Left colon (tissue), 2 donors: ENCODE measurements around the gene CRADD. TPM values are rescaled to one million over a fixed set of nuclear protein-coding genes. Genes with fewer than 3 reads are reported as not detected.
"Not testable (repeated sequence)": the region's sequence is repeated elsewhere in the genome, so short reads cannot be mapped to it uniquely, and the experiment has no call there.

ENCODE experiments used
- ATAC-seq: fragments of 200-7000 bp; cut with Tn5 transposase; one replicate; pipeline ENCODE4 v1.9.1; 2020; ENCODE audit warnings: mild to moderate bottlenecking, moderate library complexity
- DNase-seq, 2 donors: peaks; one replicate each; pipeline ENCODE4 v3.0.0-alpha.2; 2020
- intact Hi-C, 2 donors: fragments of 100-400 bp; cut with DNase I in 1 of 2; cut with micrococcal nuclease in 1 of 2; formaldehyde crosslinking; loops; one replicate each; pipeline versions ENCODE4 v1.11.2 to v1.14.0; 2022; cut with DNase I, micrococcal nuclease
- total RNA-seq, 2 donors: library from RNA; stranded (reverse); fragmentation: NEBNext Ultra II Directional; extraction: Animal tissue kit (Norgen Biotek cat#: 25700); gene quantifications; one replicate each; pipeline ENCODE4 v1.2.1, GENCODE V29; 2021
- donor health status: DM: no; HTN: no; CAD: no.
- donor health status: DM: yes; HTN: yes; CAD: no.

Gene CRADD
- total RNA-seq, 2 donors from 2014 or later: 22.1 to 27.6 TPM

GRCh38 chr12:93868771-93869170 is 191.6 kb downstream of the CRADD start:
- intact Hi-C loops: no loop called here
- no peak for ATAC-seq

GRCh38 chr12:93870020-93870795 is 193.0 kb downstream of the CRADD start:
- intact Hi-C loops: no loop called here
- ATAC-seq: no peak
- no peak for DNase-seq

More at GRCh38 chr12:93868771-93869170, 191.6 kb downstream of the CRADD start:
- DNase-seq: no peak

- ATAC-seq, intact Hi-C loops: not testable (repeated sequence)
Observed at GRCh38 chr12:93871566-93871965, 194.4 kb downstream of the CRADD start.

DNA sequence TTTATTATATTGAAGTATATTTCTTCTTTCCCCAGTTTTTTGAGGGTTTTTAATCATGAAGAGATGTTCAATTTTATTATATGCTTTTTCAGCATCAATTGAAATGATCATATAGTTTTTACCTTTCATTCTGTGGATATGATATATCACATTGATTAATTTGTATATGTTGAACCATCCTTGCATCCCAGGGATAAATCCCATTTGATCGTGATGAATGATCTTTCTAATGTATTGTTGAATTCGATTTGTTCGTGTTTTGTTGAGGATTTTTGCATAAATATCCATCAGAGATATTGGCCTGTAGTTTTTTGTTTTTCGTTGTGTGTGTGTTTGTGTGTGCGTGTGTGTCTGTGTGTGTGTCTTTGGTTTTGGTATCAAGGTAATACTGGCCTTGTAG is 196.4 kb downstream of the CRADD start:
- ATAC-seq: no peak
- DNase-seq: no peak
- intact Hi-C loops: no loop called here

More at GRCh38 chr12:93871566-93871965, 194.4 kb downstream of the CRADD start:
- not testable (repeated sequence) for DNase-seq

DNA sequence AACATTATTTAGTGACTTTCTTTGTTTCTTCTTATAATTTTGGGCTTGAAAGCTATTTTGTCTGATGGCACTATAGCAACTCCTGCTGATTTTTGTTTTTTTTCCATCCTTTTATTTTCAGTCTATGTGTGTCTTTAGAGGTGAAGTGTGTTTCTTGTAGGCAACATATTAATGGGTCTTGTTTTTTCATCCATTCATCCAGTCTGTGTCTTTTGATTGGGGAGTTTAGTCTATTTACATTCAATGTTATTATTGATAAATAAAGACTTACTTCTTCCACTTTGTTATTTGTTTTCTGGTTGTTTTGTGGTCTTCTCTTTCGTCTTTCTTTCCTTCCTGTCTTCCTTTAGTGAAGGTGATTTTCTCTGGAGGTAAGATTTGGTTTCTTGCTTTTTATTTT is 198.0 kb downstream of the CRADD start:
- ATAC-seq (no peak), DNase-seq (no peak)
- intact Hi-C loops: no loop called here

DNA sequence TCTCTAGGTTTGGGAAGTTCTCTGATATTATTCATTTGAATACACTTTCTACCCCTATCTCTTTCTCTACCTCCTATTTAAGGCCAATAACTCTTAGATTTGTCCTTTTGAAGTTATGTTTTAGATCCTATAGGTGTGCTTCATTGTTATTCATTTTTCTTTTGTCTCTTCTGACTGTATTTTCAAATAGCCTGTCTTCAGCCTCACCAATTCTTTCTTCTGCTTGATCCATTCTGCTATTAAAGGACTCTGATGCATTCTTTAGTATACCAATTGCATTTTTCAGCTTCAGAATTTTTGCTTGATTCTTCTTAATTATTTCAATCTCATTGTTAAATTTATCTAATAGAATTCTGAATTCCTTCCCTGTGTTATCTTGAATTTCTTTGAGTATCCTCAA is 199.2 kb downstream of the CRADD start:
- ATAC-seq (no peak), DNase-seq (no peak)
- intact Hi-C loops: no loop called here

DNA sequence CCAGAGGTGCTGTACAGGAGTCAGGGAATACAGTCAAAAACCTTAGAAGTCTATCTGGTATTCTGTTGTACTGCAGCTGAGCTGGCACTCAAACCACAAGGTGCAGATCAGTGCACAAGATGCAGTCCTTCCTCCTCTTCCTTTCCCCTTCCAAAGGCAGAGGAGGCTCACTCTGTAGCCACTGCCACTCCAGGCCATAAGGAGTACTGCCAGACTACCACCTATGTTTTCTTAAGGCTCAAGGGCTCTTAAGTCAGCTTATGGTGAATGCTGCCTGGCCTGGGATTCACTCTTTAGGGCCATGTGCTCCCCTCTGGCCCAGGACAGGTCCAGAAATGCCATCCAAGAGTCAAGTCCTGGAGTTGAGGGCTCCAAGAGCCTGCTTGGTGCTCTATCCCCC is 200.3 kb downstream of the CRADD start:
- intact Hi-C loops: no loop called here
- ATAC-seq (no peak), DNase-seq (no peak)

DNA sequence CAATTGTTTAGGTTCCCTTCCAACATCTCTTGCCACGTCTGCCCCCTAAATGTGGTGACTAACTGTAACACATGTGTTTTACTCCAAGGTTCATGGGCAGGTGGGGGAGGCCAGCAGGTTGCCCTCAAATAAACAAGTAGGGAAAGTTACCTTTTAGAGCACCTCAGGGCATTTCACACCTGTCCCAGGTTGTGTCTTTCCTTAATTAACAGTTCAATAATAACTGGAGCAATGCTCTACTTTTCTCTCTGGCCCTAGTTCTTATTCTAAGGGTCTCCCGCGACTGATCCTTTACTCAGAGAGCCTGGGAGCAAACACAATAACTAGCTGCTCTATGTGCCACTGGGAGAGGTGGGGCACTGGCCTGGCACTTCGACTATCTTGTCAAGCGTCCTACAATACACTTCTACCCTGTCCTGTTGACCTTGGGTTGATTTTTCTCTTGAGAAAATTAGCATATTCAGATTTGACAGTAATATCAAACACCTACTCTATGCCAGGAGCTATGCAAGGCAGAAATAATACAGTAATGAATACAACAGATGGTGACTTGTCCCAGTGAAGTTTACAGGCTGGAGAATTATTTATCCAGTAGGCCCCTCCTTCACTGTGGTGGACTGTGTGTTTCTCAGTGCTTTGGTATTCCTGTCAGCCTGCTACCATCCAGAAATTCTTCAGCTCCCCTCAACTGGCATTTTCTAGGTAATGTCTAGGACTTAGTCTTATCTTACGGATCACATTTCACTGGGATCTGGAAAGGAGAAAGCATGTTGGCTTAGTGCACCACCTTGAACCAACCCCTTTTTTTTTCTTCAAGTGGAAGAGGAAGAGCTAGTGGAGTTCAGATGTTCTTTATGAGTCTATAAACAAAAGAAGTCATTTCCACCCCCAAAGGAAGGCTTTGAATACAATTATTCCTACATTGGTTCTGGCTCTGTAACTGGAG is 202.6 kb downstream of the CRADD start:
- DNase-seq: no peak

DNA sequence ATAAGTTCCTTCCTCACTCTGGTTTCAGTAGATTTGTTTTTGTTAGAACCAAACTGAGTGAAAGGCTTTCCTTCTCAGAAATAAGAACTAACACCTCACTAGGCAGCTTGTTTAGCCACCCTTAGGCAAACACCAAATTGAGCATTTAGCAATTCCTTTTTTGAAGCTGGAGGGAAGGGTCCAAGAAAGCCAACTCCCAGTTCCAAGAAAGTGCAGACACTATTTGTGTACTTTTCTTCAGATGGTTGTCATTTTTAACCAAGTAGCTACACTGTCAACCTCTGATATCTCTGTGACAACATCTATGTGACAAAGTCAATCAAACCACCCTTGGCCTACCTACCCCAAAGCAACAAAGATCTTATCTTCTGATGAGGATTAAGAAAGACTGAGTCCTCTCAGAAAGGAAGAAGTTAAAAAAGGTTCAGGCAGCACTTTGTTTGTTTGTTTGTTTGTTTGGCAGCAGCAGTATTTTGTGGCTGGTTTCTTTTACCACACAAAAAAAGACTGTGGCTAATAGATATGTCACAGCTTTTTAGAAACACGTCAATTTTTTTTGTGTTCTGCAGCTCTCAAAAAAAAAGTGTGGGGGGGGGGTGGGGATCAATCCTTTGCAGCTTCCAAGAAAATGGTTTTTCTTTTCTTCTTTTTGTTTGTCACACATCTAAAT is 203.8 kb downstream of the CRADD start:
- intact Hi-C loops: no loop called here
- no peak for ATAC-seq
- DNase-seq: no peak

More for the DNA sequence above, 202.6 kb downstream of the CRADD start:
- intact Hi-C loops: no loop called here
- peak; percentile 84 for ATAC-seq

- ATAC-seq (no peak), DNase-seq (no peak)
- intact Hi-C loops: no loop called here
Observed at GRCh38 chr12:93882763-93883162, 205.6 kb downstream of the CRADD start.

DNA sequence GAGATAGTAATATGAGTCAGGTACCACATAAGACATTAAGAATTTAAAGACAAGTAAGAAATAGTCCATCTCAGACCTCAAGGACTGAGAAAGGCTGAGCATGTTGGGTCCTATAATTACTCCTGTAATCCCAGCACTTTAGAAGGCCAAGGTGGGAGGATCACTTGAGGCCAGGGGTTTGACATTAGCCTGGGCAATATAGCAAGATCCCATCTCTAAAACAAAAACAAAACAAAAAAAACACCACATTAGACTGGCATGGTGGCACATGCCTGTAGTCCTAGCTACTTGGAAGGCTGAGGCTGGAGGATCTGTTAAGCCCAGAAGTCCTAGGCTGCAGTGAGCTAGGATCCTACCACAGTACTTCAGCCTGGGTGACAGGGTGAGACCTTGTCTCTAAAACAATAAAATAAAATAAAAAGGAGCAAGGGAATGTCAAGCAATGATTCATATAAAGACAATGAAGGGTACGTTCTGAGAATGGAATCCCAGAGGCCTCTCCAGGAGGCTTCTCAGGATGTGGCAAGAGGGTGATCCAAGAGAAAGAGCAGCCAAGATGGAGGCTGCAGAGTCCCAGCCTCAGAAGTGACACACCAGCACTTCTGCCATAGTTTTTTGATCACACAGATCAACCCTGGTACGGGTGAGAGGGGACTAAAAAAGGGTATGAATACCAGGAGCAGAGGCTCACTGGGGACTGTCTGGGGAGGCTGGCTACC is 206.4 kb downstream of the CRADD start:
- ATAC-seq: no peak
- intact Hi-C loops: no loop called here
- no peak for DNase-seq

- ATAC-seq (no peak), DNase-seq (no peak)
- intact Hi-C loops: no loop called here
Observed at GRCh38 chr12:93884794-93885460, 207.8 kb downstream of the CRADD start.

DNA sequence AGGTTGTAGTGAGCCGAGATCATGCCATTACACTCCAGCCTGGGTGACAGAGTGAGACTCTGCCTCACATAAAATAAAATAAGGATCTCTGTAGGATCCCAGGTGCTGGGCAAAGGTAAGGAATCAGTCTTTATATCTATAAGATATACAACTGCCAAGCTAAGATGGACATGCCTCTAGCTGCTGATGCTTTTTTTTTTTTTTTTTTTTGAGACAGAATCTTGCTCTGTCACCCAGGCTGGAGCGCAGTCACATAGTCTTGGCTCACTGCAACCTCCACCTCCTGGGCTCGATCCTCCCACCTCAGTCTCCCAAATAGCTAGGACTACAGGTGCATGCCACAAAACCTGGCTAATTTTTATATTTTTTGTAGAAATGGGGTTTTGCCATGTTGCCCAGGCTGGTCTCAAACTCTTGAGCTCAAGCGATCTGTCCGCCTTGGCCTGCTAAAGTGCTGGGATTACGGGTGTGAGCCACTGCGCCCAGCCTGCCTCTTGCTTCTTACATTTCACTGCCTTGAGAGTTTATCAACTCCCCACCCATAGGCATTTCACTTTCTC is 208.9 kb downstream of the CRADD start:
- intact Hi-C loops, ATAC-seq, DNase-seq: not testable (repeated sequence)

GRCh38 chr12:93886533-93887511 is 209.6 kb downstream of the CRADD start:
- no peak for ATAC-seq
- intact Hi-C loops: no loop called here
- DNase-seq: no peak

DNA sequence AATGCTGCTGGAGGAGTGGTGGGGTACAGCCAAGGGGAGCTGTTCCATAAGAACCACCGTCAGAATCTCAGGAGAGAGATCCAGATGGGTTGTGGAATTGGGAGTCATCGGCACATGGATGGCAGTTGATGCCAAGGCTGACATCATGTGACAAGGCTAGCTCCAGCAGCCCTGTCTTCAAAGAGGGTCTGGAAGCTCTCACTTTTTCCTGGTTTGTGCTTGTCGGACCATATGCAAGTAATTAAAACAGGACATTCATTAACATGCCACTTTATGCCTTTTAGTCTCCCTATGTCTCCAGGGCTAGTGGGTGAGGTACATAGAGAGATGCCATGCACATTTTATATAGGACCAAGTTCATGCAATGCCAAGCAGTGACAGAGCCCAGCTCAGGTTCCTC is 211.8 kb downstream of the CRADD start:
- DNase-seq (no peak), ATAC-seq (no peak)
- intact Hi-C loops: no loop called here

DNA sequence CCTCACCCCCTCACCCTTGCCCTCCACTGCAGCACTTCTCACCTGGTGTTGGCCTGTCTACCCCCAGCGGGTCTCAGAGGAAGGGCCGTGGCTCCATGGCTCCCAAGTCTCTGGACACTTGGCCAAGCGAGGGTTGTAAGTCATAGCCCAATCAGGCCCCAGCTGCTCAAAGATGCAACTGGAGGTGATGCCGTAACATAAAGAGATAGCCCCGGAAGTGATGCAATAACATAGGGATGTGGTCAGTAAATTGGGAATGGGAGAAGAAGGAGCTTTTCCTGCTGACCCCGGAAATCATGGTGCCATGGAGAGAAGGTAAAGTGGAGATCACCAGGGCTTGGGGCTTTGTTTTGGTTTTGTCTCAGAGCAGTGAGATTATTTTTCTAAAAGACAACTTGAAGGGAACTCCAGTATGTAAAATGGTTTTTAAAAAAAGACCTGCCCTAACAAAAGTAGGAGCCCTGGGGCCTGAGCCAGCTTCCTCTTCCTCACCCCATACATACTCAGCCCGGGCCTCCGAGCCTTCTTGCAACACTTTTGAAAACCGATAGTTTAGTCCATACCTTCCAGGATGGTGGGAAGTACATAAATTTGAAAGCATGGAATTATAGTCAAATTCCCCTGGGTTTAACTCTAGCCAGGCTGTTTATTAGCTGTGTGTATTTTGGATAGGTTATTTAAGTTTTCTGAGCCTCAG is 212.5 kb downstream of the CRADD start:
- DNase-seq: no peak
- ATAC-seq: no peak
- intact Hi-C loops: no loop called here
